B cell (primary cell): Measurements from ENCODE around the gene KIAA0753. TPM values are rescaled to one million over a fixed set of nuclear protein-coding genes. Genes with fewer than 3 reads are reported as not detected.

Source experiments
- ATAC-seq: fragments of 200-7000 bp; cut with Tn5 transposase; one replicate; pipeline ENCODE4 v1.10.0; 2021; ENCODE audit warnings: low read depth, mild to moderate bottlenecking, moderate number of reproducible peaks, moderate library complexity
- CTCF ChIA-PET: fragments of 350-600 bp; sonication (Branson Sonifier 250); formaldehyde crosslinking; loops from one replicate; lab custom pipeline; 2021; ENCODE audit warnings: antibody characterized with exemption, inconsistent platforms; lab: Charles Lee
- POLR2A ChIA-PET: fragments of 350-600 bp; sonication (Branson Sonifier 250); formaldehyde crosslinking; loops from one replicate; lab custom pipeline; 2021; ENCODE audit warnings: antibody characterized with exemption; lab: Charles Lee
- DNase-seq: peaks from one replicate; pipeline ENCODE4 v3.0.0; 2013
- H2AFZ ChIP-seq: 2 replicates; pipeline ENCODE4 v1.6.1; 2012; ENCODE audit warnings: mild to moderate bottlenecking, low read depth, low read length; ENCODE audit not compliant: insufficient read depth, poor library complexity, severe bottlenecking
- H3K27ac ChIP-seq, 2 donors: 1 replicate in 1 of 2; 2 replicates in 1 of 2; pipeline ENCODE4 v1.5.1; 2012 to 2013; ENCODE audit warnings: low read length in 2 of 2, mild to moderate bottlenecking in 2 of 2, moderate library complexity in 1 of 2
- H3K27me3 ChIP-seq, 4 experiments: fragments of 200-600 bp in 1 of 4; sonication (generic) in 1 of 4; replicated peaks in 1 of 4; 1 replicate in 2 of 4; 2 replicates in 2 of 4; pipeline versions ENCODE4 v1.6.1 to v1.7.0; 2013 to 2016; ENCODE audit warnings: low read length in 3 of 4, mild to moderate bottlenecking in 2 of 4, mixed read lengths in 1 of 4, moderate library complexity in 1 of 4; ENCODE audit not compliant: insufficient read depth in 4 of 4, control insufficient read depth in 3 of 4; ENCODE audit errors: control extremely low read depth in 1 of 4
- H3K36me3 ChIP-seq, 2 experiments: replicated peaks in 1 of 2; 1 replicate in 1 of 2; 2 replicates in 1 of 2; pipeline versions ENCODE4 v1.6.1 to v1.7.1; 2013; ENCODE audit warnings: low read length in 1 of 2; ENCODE audit not compliant: insufficient read depth in 2 of 2, control insufficient read depth in 1 of 2; ENCODE audit errors: control extremely low read depth in 1 of 2, extremely low read depth in 1 of 2
- H3K4me1 ChIP-seq, 2 donors: fragments of 200-600 bp in 1 of 2; sonication (generic) in 1 of 2; 1 replicate in 1 of 2; 2 replicates in 1 of 2; pipeline versions ENCODE4 v1.5.1 to v1.6.1; 2013 to 2017; ENCODE audit warnings: low read length in 2 of 2; ENCODE audit not compliant: control insufficient read depth in 2 of 2, insufficient read depth in 2 of 2
- H3K4me2 ChIP-seq: replicated peaks from 2 replicates; pipeline ENCODE3; 2012; ENCODE audit warnings: mild to moderate bottlenecking, low read depth, low read length; ENCODE audit not compliant: poor library complexity, severe bottlenecking
- H3K4me3 ChIP-seq, 5 experiments: fragments of 200-600 bp in 1 of 5; sonication (generic) in 1 of 5; 1 replicate in 3 of 5; 2 replicates in 2 of 5; pipeline versions ENCODE4 v1.5.1 to v1.7.0; 2011 to 2016; ENCODE audit warnings: low read length in 4 of 5, mild to moderate bottlenecking in 4 of 5, low read depth in 2 of 5, control low read depth in 1 of 5, moderate library complexity in 1 of 5; ENCODE audit not compliant: insufficient read depth in 1 of 5; ENCODE audit errors: control extremely low read depth in 1 of 5, extremely low read depth in 1 of 5
- H3K79me2 ChIP-seq: fragments of 200-600 bp; sonication (generic); one replicate; pipeline ENCODE4 v1.6.0; 2016; ENCODE audit warnings: low read length; ENCODE audit not compliant: control insufficient read depth, insufficient read depth
- H3K9ac ChIP-seq: fragments of 200-600 bp; sonication (generic); 2 replicates; pipeline ENCODE4 v1.6.1; 2017; ENCODE audit warnings: mild to moderate bottlenecking, low read length, moderate library complexity
- H3K9me3 ChIP-seq, 3 donors: one replicate each; pipeline versions ENCODE4 v1.6.1 to v1.7.1; 2013; ENCODE audit warnings: low read length in 2 of 3; ENCODE audit not compliant: control insufficient read depth in 2 of 3, insufficient read depth in 1 of 3; ENCODE audit errors: control extremely low read depth in 1 of 3
- H4K20me1 ChIP-seq: 2 replicates; pipeline ENCODE4 v1.6.0; 2012; ENCODE audit warnings: mild to moderate bottlenecking, low read length; ENCODE audit not compliant: insufficient read depth, control insufficient read depth, poor library complexity, severe bottlenecking
- H3K27ac Mint-ChIP-seq: one replicate; pipeline ENCODE4 v1.8.0; 2021; ENCODE audit warnings: mixed read lengths
- H3K27me3 Mint-ChIP-seq: one replicate; pipeline ENCODE4 v1.8.0; 2021; ENCODE audit warnings: mixed read lengths
- H3K4me1 Mint-ChIP-seq: one replicate; pipeline ENCODE4 v1.8.0; 2021; ENCODE audit warnings: mixed read lengths
- H3K4me3 Mint-ChIP-seq: one replicate; pipeline ENCODE4 v1.8.0; 2021; ENCODE audit warnings: mixed read lengths
- H3K9me3 Mint-ChIP-seq: one replicate; pipeline ENCODE4 v1.8.0; 2022; ENCODE audit warnings: mixed read lengths; ENCODE audit not compliant: insufficient read depth
- CTCF ChIP-seq: fragments of 200-600 bp; IDR thresholded peaks from one replicate; pipeline ENCODE4 v1.8.0; 2022; ENCODE audit warnings: antibody characterized with exemption, mild to moderate bottlenecking
- EZH2 ChIP-seq: IDR thresholded peaks from 2 replicates; pipeline ENCODE4 v1.6.1; 2012; ENCODE audit warnings: borderline replicate concordance, low read depth, mild to moderate bottlenecking, moderate library complexity, low read length; ENCODE audit not compliant: insufficient read depth, poor library complexity, severe bottlenecking
- WGBS: methylation state at CpG from one replicate; pipeline ENCODE4 v1.1.5; 2013; ENCODE audit warnings: missing lambda C conversion rate; ENCODE audit not compliant: insufficient coverage; 5-methylcytosine and 5-hydroxymethylcytosine counted together
- intact Hi-C: fragments of 100-400 bp; cut with micrococcal nuclease; formaldehyde crosslinking; loops from one replicate; pipeline ENCODE4 v1.10.0; 2022
- polyA plus RNA-seq: library from polyadenylated mRNA; depleted of rRNA; stranded (reverse); fragments of >200 nt; gene quantifications from 2 replicates; pipeline ENCODE4 v1.2.3, GENCODE V29; 2012
- total RNA-seq, 2 donors: library from RNA; stranded (reverse); fragments of 120-200 nt in 1 of 2; gene quantifications; 1 replicate in 1 of 2; 2 replicates in 1 of 2; pipeline versions ENCODE4 v1.2.3 to v1.2.4, GENCODE V29; 2013 to 2022

Gene KIAA0753
- total and polyA plus RNA-seq, 2 donors (not counting 1 experiment from before 2014, with no cell fraction given): 6.3 to 29.1 TPM

DNA sequence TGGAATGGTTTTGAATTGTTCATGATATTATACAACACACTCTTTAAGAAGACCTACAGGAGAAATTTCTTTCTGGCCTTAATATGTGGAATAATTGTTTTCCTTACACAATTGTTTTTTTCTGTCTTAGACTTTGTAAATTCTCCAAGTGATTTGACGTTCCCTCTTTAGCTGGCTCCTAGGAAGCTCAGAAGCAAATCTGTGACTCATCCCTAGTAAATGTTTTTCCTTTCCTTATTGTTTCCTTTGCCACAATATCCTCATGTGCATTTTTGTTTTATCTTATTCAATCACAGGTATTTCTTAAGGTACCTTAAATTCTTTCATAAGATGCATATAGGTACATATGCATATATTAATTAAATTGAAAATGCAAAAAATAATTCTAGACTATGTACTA lies 13.5 kb downstream of the KIAA0753 start:
- Histone ChIP-seq H3K27ac (no peak overlapping the region), H3K9ac (no peak overlapping the region), H3K9me3 (no peaks in the 10 kb centered on the region), H4K20me1 (no peaks in the 10 kb centered on the region), H3K4me1 (no peaks in the 10 kb centered on the region), H2AFZ (no peak overlapping the region), H3K27me3 (no peaks in the 10 kb centered on the region), H3K79me2 (peaks cover 3% of the 10 kb centered on the region), H3K36me3 (peaks cover 17 to 47% of the 10 kb centered on the region in 2 experiments), H3K4me3 (no peak overlapping the region), H3K4me2 (no peak overlapping the region)
- 100% methylated on average over 1 of the region's 1 CpG for WGBS
- intact Hi-C loops: no loop called here
- TF ChIP-seq CTCF: no peak
- no peak for TF ChIP-seq EZH2
- ChIA-PET POLR2A (no interaction called here), CTCF (no interaction called here)
- no peak for DNase-seq
- no peak for ATAC-seq
- Mint-ChIP-seq H3K27ac (no peak overlapping the region), H3K27me3 (no peaks in the 10 kb centered on the region), H3K4me3 (no peak overlapping the region), H3K9me3 (no peaks in the 10 kb centered on the region), H3K4me1 (no peaks in the 10 kb centered on the region)

DNA sequence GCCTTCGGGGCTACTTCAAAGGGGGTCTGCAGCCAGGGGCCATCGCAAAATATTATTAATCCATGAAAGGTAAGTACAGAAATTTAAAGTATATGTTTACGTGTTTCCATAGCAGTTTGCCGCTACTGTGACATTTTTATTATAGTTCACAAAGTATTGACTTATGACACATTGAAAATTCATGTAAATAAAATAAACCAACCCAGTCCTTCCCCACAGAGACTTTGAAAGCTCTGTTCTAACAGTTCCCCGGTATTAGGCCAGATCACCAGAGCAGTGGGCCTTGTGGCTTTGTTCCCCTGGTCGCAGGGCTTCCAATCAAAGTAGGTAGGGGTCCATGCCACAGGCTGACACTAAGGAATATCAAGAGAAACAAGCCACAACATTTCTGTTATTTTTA lies 13.9 kb downstream of the KIAA0753 start:
- Histone ChIP-seq H3K9me3 (no peaks in the 10 kb centered on the region), H3K9ac (no peak overlapping the region), H2AFZ (no peak overlapping the region), H3K27me3 (no peaks in the 10 kb centered on the region), H3K4me3 (no peak overlapping the region), H3K4me2 (no peak overlapping the region), H3K79me2 (peaks cover 3% of the 10 kb centered on the region), H3K4me1 (no peaks in the 10 kb centered on the region), H4K20me1 (no peaks in the 10 kb centered on the region), H3K36me3 (peaks cover 17 to 47% of the 10 kb centered on the region in 2 experiments), H3K27ac (no peak overlapping the region)
- WGBS: 100% methylated on average over 3 of the region's 6 CpGs
- no peaks in the 10 kb centered on the region for H3K9me3 Mint-ChIP-seq
- ChIA-PET POLR2A (no interaction called here), CTCF (no interaction called here)
- no peak for ATAC-seq
- no peak for DNase-seq
- H3K27ac Mint-ChIP-seq: no peak overlapping the region
- no peaks in the 10 kb centered on the region for H3K4me1 Mint-ChIP-seq
- no peak overlapping the region for H3K4me3 Mint-ChIP-seq
- TF ChIP-seq CTCF (no peak), EZH2 (no peak)
- intact Hi-C loops: no loop called here
- H3K27me3 Mint-ChIP-seq: no peaks in the 10 kb centered on the region
